GM10266 (cell line): ENCODE data around the gene DCX.
A peak's percentile ranks its signal among the peaks of the same experiment; 100 is the strongest.

Experiments
- DNase-seq: peaks from one replicate; pipeline ENCODE4 v3.0.0; 2012; ENCODE audit errors: extremely low spot score
- CTCF ChIP-seq: IDR thresholded peaks from 2 replicates; pipeline ENCODE4 v1.5.1; 2012; ENCODE audit warnings: mild to moderate bottlenecking, low read depth; ENCODE audit not compliant: control insufficient read depth, insufficient read depth; ENCODE audit errors: missing control alignments

Gene DCX

GRCh38 chrX:111264385-111264784 is 147.6 kb downstream of the DCX start:
- TF ChIP-seq CTCF = no peak
- no peak for DNase-seq

GRCh38 chrX:111262086-111262485 is 149.9 kb downstream of the DCX start:
- DNase-seq = no peak
- no peak for TF ChIP-seq CTCF

- no peak for DNase-seq
- no peak for TF ChIP-seq CTCF
Measured at GRCh38 chrX:111260451-111260850, 151.5 kb downstream of the DCX start.

GRCh38 chrX:111259559-111259958 is 152.4 kb downstream of the DCX start:
- no peak for TF ChIP-seq CTCF
- no peak for DNase-seq

GRCh38 chrX:111257733-111258132 is 154.3 kb downstream of the DCX start:
- DNase-seq = no peak
- TF ChIP-seq CTCF = no peak

GRCh38 chrX:111254896-111255693 is 156.9 kb downstream of the DCX start:
- DNase-seq = no peak
- TF ChIP-seq CTCF = no peak

- peak; percentile 43 for TF ChIP-seq CTCF
- no peak for DNase-seq
Measured at GRCh38 chrX:111244235-111244750, 167.7 kb downstream of the DCX start.
